ENCODE measurements around the gene NTM.

- TF ChIP-seq EZH2 (IDR thresholded peaks at IDR 0.05; ENCODE audit: low read length): no peak
- no peak for TF ChIP-seq CTCF (optimal IDR thresholded peaks at IDR 0.05 in 1 of 3, IDR thresholded peaks at IDR 0.05 in 1 of 3, conservative IDR thresholded peaks at IDR 0.05 in 1 of 3; ENCODE audit: extremely low read depth in 1 of 3, insufficient read depth in 2 of 3, low read length in 3 of 3)
Measured at GRCh38 chr11:131584785-131585592, 214.6 kb downstream of the NTM start.
